GM12875 (cell line): ENCODE results near the gene CDK10.
"Not testable (repeated sequence)": the region's sequence is repeated elsewhere in the genome, so short reads cannot be mapped to it uniquely, and the experiment has no call there.

Experiments
- H3K4me3 ChIP-seq: one replicate; pipeline ENCODE4 v1.5.1; 2011; ENCODE audit warnings: low read depth, low read length, control low read depth
- TF ChIP-seq, protein P1 (sequence below): IDR thresholded peaks from 2 replicates; pipeline ENCODE4 v1.5.1; 2011; ENCODE audit warnings: low read depth, mild to moderate bottlenecking, control low read depth, inconsistent platforms, low read length, moderate library complexity, borderline replicate concordance; ENCODE audit not compliant: insufficient read depth

Gene CDK10

DNA sequence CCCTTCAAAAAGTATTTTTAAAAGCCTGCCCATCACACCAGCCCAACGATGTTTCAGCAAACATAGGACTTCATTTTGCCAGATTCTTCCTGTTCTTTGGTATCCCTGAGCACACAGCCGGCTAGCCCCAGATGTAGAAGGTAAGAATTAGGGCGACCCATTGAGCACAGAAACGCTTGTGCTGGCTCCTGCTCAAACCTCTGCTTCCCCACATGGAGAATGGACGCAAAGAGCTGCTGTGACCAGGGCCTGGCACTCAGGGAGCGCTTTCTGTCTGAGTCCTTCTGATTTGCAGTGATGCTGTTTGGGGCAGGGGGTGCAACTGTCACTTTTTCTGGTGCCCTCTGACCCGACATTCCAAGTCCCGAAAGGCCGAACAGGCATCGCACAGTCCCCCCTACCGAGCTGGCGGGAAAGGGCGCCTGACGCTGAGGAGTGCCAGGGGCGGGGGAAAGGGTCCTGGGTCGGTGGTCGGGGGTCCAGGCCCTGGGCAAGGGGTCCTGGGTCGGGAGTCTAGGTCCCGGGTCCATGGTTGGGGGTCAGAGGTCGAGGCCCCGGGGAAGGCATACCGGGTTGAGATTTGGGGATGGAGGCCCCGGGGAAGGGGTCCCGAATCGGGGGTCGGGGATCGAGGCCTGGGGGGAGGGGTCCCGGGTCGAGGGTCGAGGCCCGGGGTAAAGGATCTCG is 29.9 kb upstream of the CDK10 start:
- TF ChIP-seq, protein P1, sequence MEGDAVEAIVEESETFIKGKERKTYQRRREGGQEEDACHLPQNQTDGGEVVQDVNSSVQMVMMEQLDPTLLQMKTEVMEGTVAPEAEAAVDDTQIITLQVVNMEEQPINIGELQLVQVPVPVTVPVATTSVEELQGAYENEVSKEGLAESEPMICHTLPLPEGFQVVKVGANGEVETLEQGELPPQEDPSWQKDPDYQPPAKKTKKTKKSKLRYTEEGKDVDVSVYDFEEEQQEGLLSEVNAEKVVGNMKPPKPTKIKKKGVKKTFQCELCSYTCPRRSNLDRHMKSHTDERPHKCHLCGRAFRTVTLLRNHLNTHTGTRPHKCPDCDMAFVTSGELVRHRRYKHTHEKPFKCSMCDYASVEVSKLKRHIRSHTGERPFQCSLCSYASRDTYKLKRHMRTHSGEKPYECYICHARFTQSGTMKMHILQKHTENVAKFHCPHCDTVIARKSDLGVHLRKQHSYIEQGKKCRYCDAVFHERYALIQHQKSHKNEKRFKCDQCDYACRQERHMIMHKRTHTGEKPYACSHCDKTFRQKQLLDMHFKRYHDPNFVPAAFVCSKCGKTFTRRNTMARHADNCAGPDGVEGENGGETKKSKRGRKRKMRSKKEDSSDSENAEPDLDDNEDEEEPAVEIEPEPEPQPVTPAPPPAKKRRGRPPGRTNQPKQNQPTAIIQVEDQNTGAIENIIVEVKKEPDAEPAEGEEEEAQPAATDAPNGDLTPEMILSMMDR: no peak
- H3K4me3 ChIP-seq: peak overlapping the region; percentile 99

DNA sequence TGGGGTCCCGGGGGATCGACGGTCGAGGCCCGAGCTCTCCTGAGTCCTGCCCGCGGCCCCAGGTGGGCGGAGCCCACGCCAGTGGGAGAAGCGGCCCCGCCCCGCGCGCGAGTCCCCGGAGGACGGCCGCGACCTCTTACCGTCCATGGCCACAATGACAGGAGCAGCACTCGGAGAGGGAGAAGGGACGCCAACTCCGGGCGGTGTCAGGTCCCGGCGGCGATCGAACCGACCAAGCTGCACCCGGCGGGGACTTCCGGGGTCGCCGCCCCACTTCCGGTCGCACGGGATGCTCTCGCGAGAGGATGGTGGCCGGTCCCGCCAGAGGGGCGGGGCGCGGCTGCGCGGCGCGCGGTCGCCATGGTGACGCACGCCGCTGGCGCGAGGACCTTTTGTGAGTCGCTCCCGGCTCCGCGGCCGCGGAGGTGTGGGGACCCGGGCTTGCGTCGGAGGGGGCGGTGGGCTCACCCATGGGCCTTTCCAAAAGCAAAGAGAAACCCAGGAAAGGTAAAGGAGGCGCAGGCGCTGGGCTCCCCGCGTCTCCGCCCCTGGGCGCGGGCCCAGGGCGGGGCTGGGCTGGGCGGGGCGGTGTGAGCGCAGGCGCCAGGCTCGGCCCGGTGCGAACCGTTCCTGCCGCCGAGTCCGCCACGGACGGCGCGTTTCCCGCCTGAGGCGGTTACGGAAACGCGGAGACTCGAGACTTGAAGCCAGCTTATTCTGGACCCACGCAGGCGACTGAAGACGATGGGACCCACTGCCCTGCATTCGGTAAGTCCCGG is 28.9 kb upstream of the CDK10 start, which contains the start of the genes CHMP1A and SPATA33:
Gene CHMP1A, minus strand, starts transcription at position 267 of the 779 bp plus-strand sequence. Its CDS starts 120 bp downstream, at position 147.
Gene SPATA33, plus strand, starts transcription at position 395 of the 779 bp plus-strand sequence. Its CDS starts 76 bp downstream, at position 471.
- TF ChIP-seq, protein P1: no peak

DNA sequence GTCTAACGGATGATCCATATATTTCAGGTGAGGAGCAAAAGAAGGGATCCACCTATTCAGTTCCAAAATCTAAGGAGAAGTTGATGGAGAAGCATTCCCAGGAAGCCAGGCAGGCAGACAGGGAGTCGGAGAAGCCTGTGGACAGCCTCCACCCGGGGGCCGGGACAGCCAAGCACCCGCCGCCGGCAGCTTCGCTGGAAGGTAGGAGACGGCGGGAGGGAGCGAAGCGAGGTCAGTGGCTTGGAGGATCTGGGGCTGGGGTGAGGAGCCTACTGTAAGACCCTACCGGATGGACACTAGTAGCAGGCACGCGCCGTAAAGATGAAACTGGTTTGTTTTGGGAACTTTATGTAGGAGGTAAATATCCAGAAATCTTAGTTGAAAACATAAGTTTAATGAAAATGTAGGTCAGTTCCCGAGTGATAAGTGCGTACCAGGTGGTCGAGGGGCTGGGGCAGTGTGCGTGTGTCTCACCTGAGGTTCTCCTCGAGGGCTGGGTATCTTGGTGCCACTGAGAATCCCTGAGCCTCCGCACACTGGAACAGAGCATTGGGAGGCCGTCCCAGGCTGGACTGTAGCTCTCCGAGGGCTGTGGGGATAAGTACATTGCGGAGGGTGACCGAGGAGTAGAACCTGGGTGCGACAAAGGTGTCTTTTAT is 28.1 kb upstream of the CDK10 start:
- H3K4me3 ChIP-seq: peak overlapping the region; percentile 99
- TF ChIP-seq, protein P1: no peak

More for the DNA sequence above, 28.9 kb upstream of the CDK10 start, which contains the start of the genes CHMP1A and SPATA33:
- H3K4me3 ChIP-seq: peak within 1 kb of the TSS; percentile 99

DNA sequence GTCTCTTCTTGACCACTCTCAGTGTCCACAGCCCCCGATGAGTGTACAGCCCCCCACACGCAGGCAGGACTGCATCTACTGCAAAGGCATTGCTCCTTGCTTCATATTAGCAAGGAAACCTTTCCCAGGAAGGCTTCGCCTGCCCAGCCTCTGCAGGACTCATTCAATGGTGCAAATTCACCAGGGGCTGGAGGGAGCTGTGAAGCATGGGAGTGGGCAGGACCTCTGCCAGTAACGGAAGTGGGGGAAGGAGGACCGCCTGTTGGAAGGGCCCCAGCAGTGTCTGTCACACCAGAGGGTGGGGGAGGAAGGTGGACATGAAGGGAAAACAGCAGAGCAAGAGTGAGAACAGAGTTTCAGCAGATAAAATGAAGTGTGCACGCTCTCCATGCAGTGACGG is 26.3 kb upstream of the CDK10 start:
- H3K4me3 ChIP-seq: no peak overlapping the region
- TF ChIP-seq, protein P1: no peak

DNA sequence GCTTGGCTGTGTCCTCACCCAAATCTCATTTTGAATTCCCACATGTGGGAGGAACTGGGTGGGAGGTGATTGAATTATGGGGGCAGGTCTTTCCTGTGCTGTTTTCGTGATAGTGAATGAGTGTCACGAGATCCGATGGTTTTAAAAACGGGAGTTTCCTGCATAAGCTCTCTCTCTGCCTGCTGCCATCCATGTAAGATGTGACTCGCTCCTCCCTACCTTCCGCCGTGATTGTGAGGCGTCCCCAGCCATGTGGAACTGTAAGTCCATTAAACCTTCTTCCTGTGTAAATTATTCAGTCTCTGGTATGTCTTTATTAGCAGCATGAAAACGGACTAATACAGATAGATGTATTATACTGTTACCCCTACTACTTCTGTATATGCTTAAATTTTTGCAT is 25.3 kb upstream of the CDK10 start:
- H3K4me3 ChIP-seq: no peak overlapping the region
- TF ChIP-seq, protein P1: no peak

DNA sequence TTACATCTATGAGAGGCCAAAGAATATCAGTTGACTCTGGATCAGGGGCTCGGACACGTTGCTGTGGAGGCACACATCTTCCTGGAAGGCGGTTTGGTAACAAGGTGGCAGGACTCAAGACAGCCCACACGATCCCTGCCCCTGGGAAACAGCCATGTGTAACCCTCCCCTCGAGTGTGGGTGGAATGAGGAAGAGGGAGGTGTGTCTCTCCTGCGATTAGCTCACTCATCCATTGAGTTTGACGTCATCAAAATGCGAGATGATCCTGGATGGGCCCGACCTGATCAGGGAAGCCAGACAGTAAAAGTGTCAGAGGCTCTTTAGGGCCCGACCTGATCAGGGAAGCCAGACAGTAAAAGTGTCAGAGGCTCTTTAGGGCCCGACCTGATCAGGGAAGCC is 22.3 kb upstream of the CDK10 start:
- not testable (repeated sequence) for H3K4me3 ChIP-seq

DNA sequence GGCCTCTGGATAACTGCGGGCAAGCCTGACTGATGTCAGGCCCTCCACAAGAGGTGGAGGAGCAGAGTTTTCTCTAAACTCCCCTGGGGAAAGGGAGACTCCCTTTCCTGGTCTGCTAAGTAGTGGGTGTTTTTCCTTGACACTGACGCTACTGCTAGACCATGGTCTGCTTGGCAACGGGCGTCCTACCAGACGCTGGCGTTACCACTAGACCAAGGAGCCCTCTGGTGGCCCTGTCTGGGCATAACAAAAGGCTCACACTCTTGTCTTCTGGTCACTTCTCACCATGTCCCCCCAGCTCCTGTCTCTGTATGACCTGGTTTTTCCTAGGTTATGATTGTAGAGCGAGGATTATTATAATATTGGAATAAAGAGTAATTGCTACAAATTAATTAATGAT is 19.5 kb upstream of the CDK10 start:
- TF ChIP-seq, protein P1: peak; percentile 58

More for the DNA sequence above, 19.5 kb upstream of the CDK10 start:
- H3K4me3 ChIP-seq: not testable (repeated sequence)
